SK-N-SH (cell line): ENCODE data around the gene NR3C1. TPM values are rescaled to one million over a fixed set of nuclear protein-coding genes. Genes with fewer than 3 reads are reported as not detected.

Experiments
- CTCF ChIA-PET: fragments of 300-600, 350-600 bp; formaldehyde crosslinking; extraction: SDS; loops from one replicate; lab custom pipeline; 2021; lab: Yijun Ruan, JAX
- POLR2A ChIA-PET: fragments of 350-600 bp; sonication (Branson Sonifier 250); formaldehyde crosslinking; extraction: SDS; loops from one replicate; lab custom pipeline; 2020; ENCODE audit warnings: antibody characterized with exemption, inconsistent platforms; lab: Yijun Ruan, JAX
- DNase-seq: peaks from one replicate; pipeline ENCODE4 v3.0.0; 2012
- H2AFZ ChIP-seq: fragments of 200-600 bp; sonication (generic); 2 replicates; pipeline ENCODE4 v1.8.1; 2016; ENCODE audit warnings: antibody characterized with exemption, mild to moderate bottlenecking, low read depth
- H3F3A ChIP-seq: fragments of 200-600 bp; sonication (generic); replicated peaks from 2 replicates; pipeline ENCODE3; 2016; ENCODE audit warnings: antibody characterized with exemption, mild to moderate bottlenecking; ENCODE audit not compliant: insufficient read depth
- H3K27ac ChIP-seq, 2 experiments: fragments of 200-500 bp in 1 of 2; fragments of 200-600 bp in 1 of 2; sonication (Bioruptor generic) in 1 of 2; sonication (generic), shearing (Covaris generic) in 1 of 2; 2 replicates each; pipeline versions ENCODE4 v1.5.1 to v1.6.1; 2014 to 2016; ENCODE audit warnings: low read depth in 2 of 2, inconsistent platforms in 1 of 2, low read length in 1 of 2, mild to moderate bottlenecking in 1 of 2, mixed read lengths in 1 of 2
- H3K27me3 ChIP-seq: fragments of 200-600 bp; sonication (generic), shearing (Covaris generic); 2 replicates; pipeline ENCODE4 v1.6.1; 2016; ENCODE audit warnings: mixed run types; ENCODE audit not compliant: insufficient read depth
- H3K36me3 ChIP-seq, 2 experiments: fragments of 200-500 bp in 1 of 2; fragments of 200-600 bp in 1 of 2; sonication (Bioruptor generic) in 1 of 2; sonication (generic) in 1 of 2; replicated peaks in 1 of 2; 2 replicates each; pipeline versions ENCODE3 to v1.5.1; 2014 to 2016; ENCODE audit warnings: low read length in 1 of 2, mild to moderate bottlenecking in 1 of 2; ENCODE audit not compliant: insufficient read depth in 2 of 2, control insufficient read depth in 1 of 2
- H3K4me1 ChIP-seq, 2 experiments: fragments of 200-500 bp in 1 of 2; fragments of 200-600 bp in 1 of 2; sonication (Bioruptor generic) in 1 of 2; sonication (generic), shearing (Covaris generic) in 1 of 2; 2 replicates each; pipeline versions ENCODE4 v1.5.1 to v1.6.1; 2014 to 2016; ENCODE audit warnings: low read depth in 1 of 2, low read length in 1 of 2, mixed run types in 1 of 2; ENCODE audit not compliant: insufficient read depth in 2 of 2, control insufficient read depth in 1 of 2
- H3K4me2 ChIP-seq: fragments of 200-600 bp; sonication (generic), shearing (Covaris generic); 2 replicates; pipeline ENCODE4 v1.6.1; 2017; ENCODE audit warnings: mixed run types
- H3K4me3 ChIP-seq, 2 experiments: fragments of 200-500 bp in 1 of 2; fragments of 200-600 bp in 1 of 2; sonication (Bioruptor generic) in 1 of 2; sonication (generic), shearing (Covaris generic) in 1 of 2; 2 replicates each; pipeline versions ENCODE4 v1.5.1 to v1.8.1; 2014 to 2016; ENCODE audit warnings: low read depth in 2 of 2, inconsistent platforms in 1 of 2, low read length in 1 of 2, mild to moderate bottlenecking in 1 of 2, mixed read lengths in 1 of 2, moderate library complexity in 1 of 2
- H3K79me2 ChIP-seq: fragments of 200-600 bp; sonication (generic); 2 replicates; pipeline ENCODE4 v1.8.1; 2017; ENCODE audit warnings: mild to moderate bottlenecking; ENCODE audit not compliant: insufficient read depth
- H3K9ac ChIP-seq: fragments of 200-600 bp; sonication (generic); 2 replicates; pipeline ENCODE4 v1.6.1; 2017; ENCODE audit warnings: mixed run types
- H3K9me2 ChIP-seq: fragments of 200-600 bp; sonication (generic); 2 replicates; pipeline ENCODE4 v1.6.1; 2017; ENCODE audit warnings: mixed run types
- H3K9me3 ChIP-seq: fragments of 200-600 bp; sonication (generic); 2 replicates; pipeline ENCODE4 v1.6.1; 2017; ENCODE audit warnings: mixed run types, mild to moderate bottlenecking, moderate library complexity
- H4K20me1 ChIP-seq: fragments of 200-600 bp; sonication (generic); 2 replicates; pipeline ENCODE4 v1.6.1; 2017; ENCODE audit warnings: mild to moderate bottlenecking, mixed run types; ENCODE audit not compliant: insufficient read depth
- CHD2 ChIP-seq: fragments of 150-350 bp; IDR thresholded peaks from 2 replicates; pipeline ENCODE4 v1.6.1; 2018; ENCODE audit warnings: low read length; ENCODE audit not compliant: partially characterized antibody
- ELF1 ChIP-seq: IDR thresholded peaks from 2 replicates; pipeline ENCODE4 v1.4.0; 2012
- EZH2phosphoT487 ChIP-seq: fragments of 200-600 bp; sonication (generic); IDR thresholded peaks from 2 replicates; pipeline ENCODE4 v1.6.1; 2017; ENCODE audit warnings: low read depth, mixed run types, mild to moderate bottlenecking, antibody characterized with exemption, moderate library complexity, borderline replicate concordance
- FOSL2 ChIP-seq: IDR thresholded peaks from 2 replicates; pipeline ENCODE4 v1.4.0; 2012; ENCODE audit warnings: low read depth, mild to moderate bottlenecking, moderate library complexity, borderline replicate concordance
- FOXJ3 ChIP-seq: sonication (generic); formaldehyde crosslinking; IDR thresholded peaks from 2 replicates; pipeline ENCODE4 v1.5.1; 2020; ENCODE audit warnings: mild to moderate bottlenecking, missing genetic modification reagents
- FOXM1 ChIP-seq: IDR thresholded peaks from 2 replicates; pipeline ENCODE4 v1.4.0; 2012; ENCODE audit warnings: low read depth, mild to moderate bottlenecking
- GABPA ChIP-seq: IDR thresholded peaks from 2 replicates; pipeline ENCODE4 v1.4.0; 2012; ENCODE audit warnings: low read depth, mild to moderate bottlenecking
- GATA2 ChIP-seq: sonication (generic); formaldehyde crosslinking; IDR thresholded peaks from 2 replicates; pipeline ENCODE4 v1.5.0; 2020; ENCODE audit warnings: mild to moderate bottlenecking, missing genetic modification reagents
- MEF2A ChIP-seq: IDR thresholded peaks from 2 replicates; pipeline ENCODE4 v1.4.0; 2012; ENCODE audit warnings: low read depth, borderline replicate concordance
- NFIC ChIP-seq: IDR thresholded peaks from 2 replicates; pipeline ENCODE4 v1.4.0; 2012; ENCODE audit warnings: borderline replicate concordance
- RAD21 ChIP-seq: IDR thresholded peaks from 2 replicates; pipeline ENCODE4 v1.6.1; 2012; ENCODE audit warnings: mild to moderate bottlenecking, low read length
- RFX5 ChIP-seq: IDR thresholded peaks from 2 replicates; pipeline ENCODE4 v1.6.1; 2012; ENCODE audit warnings: mild to moderate bottlenecking, improper control_type of control experiment, low read length
- RXRA ChIP-seq: IDR thresholded peaks from 2 replicates; pipeline ENCODE4 v1.4.0; 2012; ENCODE audit warnings: low read depth, mild to moderate bottlenecking, borderline replicate concordance
- SIN3A ChIP-seq: IDR thresholded peaks from 2 replicates; pipeline ENCODE4 v1.6.1; 2012; ENCODE audit warnings: low read depth, mild to moderate bottlenecking, low read length, moderate library complexity, borderline replicate concordance
- SMC3 ChIP-seq: IDR thresholded peaks from 2 replicates; pipeline ENCODE4 v1.6.1; 2012; ENCODE audit warnings: low read depth, low read length, improper control_type of control experiment
- TAF1 ChIP-seq: IDR thresholded peaks from 2 replicates; pipeline ENCODE4 v1.6.1; 2012; ENCODE audit warnings: low read depth, mild to moderate bottlenecking, low read length, moderate library complexity, borderline replicate concordance
- TEAD4 ChIP-seq: IDR thresholded peaks from 2 replicates; pipeline ENCODE4 v1.4.0; 2012; ENCODE audit warnings: mild to moderate bottlenecking, borderline replicate concordance; ENCODE audit not compliant: insufficient read depth
- YY1 ChIP-seq: IDR thresholded peaks from 2 replicates; pipeline ENCODE4 v1.4.0; 2012; ENCODE audit warnings: low read depth, mild to moderate bottlenecking
- WGBS: methylation state at CpG from one replicate; pipeline ENCODE4 v1.1.6; 2017; ENCODE audit warnings: low lambda C conversion rate; 5-methylcytosine and 5-hydroxymethylcytosine counted together
- polyA plus RNA-seq, 3 experiments: library from polyadenylated mRNA; depleted of rRNA; stranded (reverse); fragments of >200 nt; gene quantifications; 2 replicates each; pipeline ENCODE4 v1.2.3, GENCODE V29; 2012
- TF ChIP-seq, protein P1 (sequence below): fragments of 200-600 bp; sonication (generic); IDR thresholded peaks from 2 replicates; pipeline ENCODE4 v1.6.1; 2017; ENCODE audit warnings: antibody characterized with exemption, mild to moderate bottlenecking, moderate library complexity
- TF ChIP-seq, protein P2 (sequence below): IDR thresholded peaks from 2 replicates; pipeline ENCODE4 v1.6.1; 2012; ENCODE audit warnings: mild to moderate bottlenecking, low read depth, low read length, moderate library complexity
- TF ChIP-seq, protein P3 (sequence below): fragments of 150-350 bp; IDR thresholded peaks from 2 replicates; pipeline ENCODE4 v1.6.1; 2016; ENCODE audit warnings: mild to moderate bottlenecking, low read depth, low read length

Gene NR3C1
- polyA plus RNA-seq, 1 of the 3 experiments (the other 2 are of a cell fraction), result 7.1 TPM

DNA sequence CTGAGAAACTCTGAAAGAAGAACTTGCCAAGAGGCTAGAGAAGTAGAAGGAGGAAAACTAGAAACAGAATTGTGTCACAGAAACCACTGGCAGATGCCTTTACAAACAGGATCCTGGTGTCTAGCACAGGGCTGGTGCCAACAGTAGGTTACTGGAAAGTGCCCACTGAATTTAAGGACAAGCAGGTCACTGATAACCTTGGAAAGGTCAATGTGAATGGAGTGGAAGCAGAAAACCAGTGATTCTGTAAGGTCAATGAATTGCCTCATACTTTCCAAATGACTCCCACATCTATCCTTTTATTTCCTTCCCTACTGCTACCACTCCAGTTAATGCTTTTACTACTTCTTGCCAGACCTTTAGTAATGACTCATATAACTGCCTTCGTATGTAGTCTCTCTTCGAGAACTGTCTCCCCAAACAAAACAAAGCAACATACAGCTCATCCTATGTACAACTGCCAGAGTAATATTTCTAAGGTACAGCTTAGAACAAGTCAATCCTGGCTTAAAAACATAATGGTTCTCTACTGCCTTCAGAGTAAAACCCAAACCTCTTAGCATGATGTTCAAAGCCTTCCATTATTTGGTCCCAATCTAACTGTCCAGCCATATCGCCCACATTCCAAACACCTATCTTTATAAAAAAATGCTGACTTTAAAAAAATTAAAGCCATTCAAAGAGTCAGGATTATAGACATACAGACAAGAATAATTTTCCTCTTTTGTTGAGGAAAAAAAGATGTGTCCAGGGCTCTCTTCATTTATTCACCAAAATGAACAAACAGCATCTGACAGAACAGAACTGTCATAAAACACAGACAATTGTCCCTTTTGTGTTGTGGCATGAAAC is 52.5 kb downstream of the NR3C1 start (continued):
- TF ChIP-seq FOXM1 (0 out of 2 replicates have a peak, but pooled peaks have one; percentile 23), CHD2 (no peak)

DNA sequence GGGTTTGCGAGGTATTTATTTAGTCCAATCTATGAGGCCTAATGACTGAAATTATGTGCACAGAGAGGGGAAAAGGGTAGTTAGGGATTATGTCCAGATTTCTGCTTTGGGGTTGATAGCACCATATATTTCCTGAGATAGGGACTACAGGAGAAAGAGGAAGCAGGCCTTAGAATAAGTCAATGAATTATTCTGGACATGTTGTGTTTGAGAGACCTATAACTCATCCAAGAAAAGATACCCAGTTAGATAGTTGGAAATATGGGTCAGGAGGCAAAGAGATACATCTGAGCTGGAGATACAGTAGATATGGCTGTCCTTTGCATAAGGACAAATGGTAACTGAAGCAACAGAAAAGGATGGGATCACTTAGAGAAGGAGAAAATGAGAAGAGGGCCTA is 53.1 kb downstream of the NR3C1 start:
- Histone ChIP-seq H3K79me2 (peaks cover 95% of the 10 kb centered on the region), H3K36me3 (peaks cover 0 to 16% of the 10 kb centered on the region in 2 experiments), H2AFZ (no peak overlapping the region), H3F3A (peaks cover 27% of the 10 kb centered on the region), H3K9me3 (no peaks in the 10 kb centered on the region), H3K4me2 (peak overlapping the region; percentile 53; the same call in 1 of the 2 replicates), H3K4me1 (peaks cover 2 to 25% of the 10 kb centered on the region in 2 experiments; a peak in 3 of 4 replicates), H3K9me2 (no peaks in the 10 kb centered on the region), H4K20me1 (peaks cover 21% of the 10 kb centered on the region), H3K27ac (peak overlapping the region in 1 of 2 experiments; percentile 74; a peak in 2 of 4 replicates), H3K27me3 (no peaks in the 10 kb centered on the region), H3K4me3 (no peak overlapping the region), H3K9ac (no peak overlapping the region)
- WGBS, result 100% methylated on average over 1 of the region's 1 CpG
- ChIA-PET POLR2A (no interaction called here), CTCF (interaction anchor here (1.1 to 1.3 kb wide), 2 partner anchors 12 to 53 kb away, joined by 3 read pairs; partner anchors contain the start of gene NR3C1)
- TF ChIP-seq, protein P1, sequence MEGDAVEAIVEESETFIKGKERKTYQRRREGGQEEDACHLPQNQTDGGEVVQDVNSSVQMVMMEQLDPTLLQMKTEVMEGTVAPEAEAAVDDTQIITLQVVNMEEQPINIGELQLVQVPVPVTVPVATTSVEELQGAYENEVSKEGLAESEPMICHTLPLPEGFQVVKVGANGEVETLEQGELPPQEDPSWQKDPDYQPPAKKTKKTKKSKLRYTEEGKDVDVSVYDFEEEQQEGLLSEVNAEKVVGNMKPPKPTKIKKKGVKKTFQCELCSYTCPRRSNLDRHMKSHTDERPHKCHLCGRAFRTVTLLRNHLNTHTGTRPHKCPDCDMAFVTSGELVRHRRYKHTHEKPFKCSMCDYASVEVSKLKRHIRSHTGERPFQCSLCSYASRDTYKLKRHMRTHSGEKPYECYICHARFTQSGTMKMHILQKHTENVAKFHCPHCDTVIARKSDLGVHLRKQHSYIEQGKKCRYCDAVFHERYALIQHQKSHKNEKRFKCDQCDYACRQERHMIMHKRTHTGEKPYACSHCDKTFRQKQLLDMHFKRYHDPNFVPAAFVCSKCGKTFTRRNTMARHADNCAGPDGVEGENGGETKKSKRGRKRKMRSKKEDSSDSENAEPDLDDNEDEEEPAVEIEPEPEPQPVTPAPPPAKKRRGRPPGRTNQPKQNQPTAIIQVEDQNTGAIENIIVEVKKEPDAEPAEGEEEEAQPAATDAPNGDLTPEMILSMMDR, result no peak
- TF ChIP-seq MEF2A, result no peak
- TF ChIP-seq RXRA, result no peak
- no peak for TF ChIP-seq YY1
- TF ChIP-seq CHD2, result no peak
- TF ChIP-seq, protein P2, sequence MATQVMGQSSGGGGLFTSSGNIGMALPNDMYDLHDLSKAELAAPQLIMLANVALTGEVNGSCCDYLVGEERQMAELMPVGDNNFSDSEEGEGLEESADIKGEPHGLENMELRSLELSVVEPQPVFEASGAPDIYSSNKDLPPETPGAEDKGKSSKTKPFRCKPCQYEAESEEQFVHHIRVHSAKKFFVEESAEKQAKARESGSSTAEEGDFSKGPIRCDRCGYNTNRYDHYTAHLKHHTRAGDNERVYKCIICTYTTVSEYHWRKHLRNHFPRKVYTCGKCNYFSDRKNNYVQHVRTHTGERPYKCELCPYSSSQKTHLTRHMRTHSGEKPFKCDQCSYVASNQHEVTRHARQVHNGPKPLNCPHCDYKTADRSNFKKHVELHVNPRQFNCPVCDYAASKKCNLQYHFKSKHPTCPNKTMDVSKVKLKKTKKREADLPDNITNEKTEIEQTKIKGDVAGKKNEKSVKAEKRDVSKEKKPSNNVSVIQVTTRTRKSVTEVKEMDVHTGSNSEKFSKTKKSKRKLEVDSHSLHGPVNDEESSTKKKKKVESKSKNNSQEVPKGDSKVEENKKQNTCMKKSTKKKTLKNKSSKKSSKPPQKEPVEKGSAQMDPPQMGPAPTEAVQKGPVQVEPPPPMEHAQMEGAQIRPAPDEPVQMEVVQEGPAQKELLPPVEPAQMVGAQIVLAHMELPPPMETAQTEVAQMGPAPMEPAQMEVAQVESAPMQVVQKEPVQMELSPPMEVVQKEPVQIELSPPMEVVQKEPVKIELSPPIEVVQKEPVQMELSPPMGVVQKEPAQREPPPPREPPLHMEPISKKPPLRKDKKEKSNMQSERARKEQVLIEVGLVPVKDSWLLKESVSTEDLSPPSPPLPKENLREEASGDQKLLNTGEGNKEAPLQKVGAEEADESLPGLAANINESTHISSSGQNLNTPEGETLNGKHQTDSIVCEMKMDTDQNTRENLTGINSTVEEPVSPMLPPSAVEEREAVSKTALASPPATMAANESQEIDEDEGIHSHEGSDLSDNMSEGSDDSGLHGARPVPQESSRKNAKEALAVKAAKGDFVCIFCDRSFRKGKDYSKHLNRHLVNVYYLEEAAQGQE, result no peak
- TF ChIP-seq RAD21, result no peak
- TF ChIP-seq GABPA, result no peak
- no peak for TF ChIP-seq EZH2phosphoT487
- TF ChIP-seq, protein P3, sequence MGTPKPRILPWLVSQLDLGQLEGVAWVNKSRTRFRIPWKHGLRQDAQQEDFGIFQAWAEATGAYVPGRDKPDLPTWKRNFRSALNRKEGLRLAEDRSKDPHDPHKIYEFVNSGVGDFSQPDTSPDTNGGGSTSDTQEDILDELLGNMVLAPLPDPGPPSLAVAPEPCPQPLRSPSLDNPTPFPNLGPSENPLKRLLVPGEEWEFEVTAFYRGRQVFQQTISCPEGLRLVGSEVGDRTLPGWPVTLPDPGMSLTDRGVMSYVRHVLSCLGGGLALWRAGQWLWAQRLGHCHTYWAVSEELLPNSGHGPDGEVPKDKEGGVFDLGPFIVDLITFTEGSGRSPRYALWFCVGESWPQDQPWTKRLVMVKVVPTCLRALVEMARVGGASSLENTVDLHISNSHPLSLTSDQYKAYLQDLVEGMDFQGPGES, result no peak
- TF ChIP-seq NFIC, result no peak
- no peak for TF ChIP-seq RFX5
- TF ChIP-seq ELF1, result no peak
- TF ChIP-seq TEAD4, result no peak
- no peak for TF ChIP-seq SIN3A
- TF ChIP-seq SMC3, result no peak
- TF ChIP-seq TAF1, result no peak
- no peak for TF ChIP-seq FOXJ3
- no peak for TF ChIP-seq GATA2
- TF ChIP-seq FOSL2, result no peak
- no peak for DNase-seq
